MM.1S (cell line): ENCODE measurements around the gene MITF.

ENCODE experiments used
- DNase-seq: peaks from one replicate; pipeline ENCODE4 v3.0.0-alpha.2; 2015
- H2AFZ ChIP-seq: fragments of 300-600 bp; sonication (generic); 2 replicates; pipeline ENCODE4 v1.6.0; 2016; ENCODE audit warnings: antibody characterized with exemption, low read length
- H3F3A ChIP-seq: fragments of 300-600 bp; sonication (generic); 2 replicates; pipeline ENCODE4 v1.6.1; 2016; ENCODE audit warnings: mild to moderate bottlenecking, antibody characterized with exemption, low read length, moderate library complexity, mixed read lengths; ENCODE audit not compliant: insufficient read depth
- H3K27ac ChIP-seq: fragments of 300-600 bp; sonication (generic); 2 replicates; pipeline ENCODE4 v1.5.1; 2016; ENCODE audit warnings: mild to moderate bottlenecking, low read length
- H3K27me3 ChIP-seq: fragments of 300-600 bp; sonication (generic); replicated peaks from 2 replicates; pipeline ENCODE4 v1.6.0; 2016; ENCODE audit warnings: low read length; ENCODE audit not compliant: insufficient read depth
- H3K36me3 ChIP-seq: fragments of 300-600 bp; sonication (generic); replicated peaks from 2 replicates; pipeline ENCODE4 v1.6.1; 2016; ENCODE audit warnings: mild to moderate bottlenecking, low read length, mixed read lengths; ENCODE audit not compliant: insufficient read depth
- H3K4me1 ChIP-seq: fragments of 300-600 bp; sonication (generic); 2 replicates; pipeline ENCODE4 v1.6.1; 2016; ENCODE audit warnings: low read length, mixed read lengths
- H3K4me2 ChIP-seq: fragments of 300-600 bp; sonication (generic); 2 replicates; pipeline ENCODE4 v1.6.0; 2016; ENCODE audit warnings: low read depth, low read length
- H3K4me3 ChIP-seq: fragments of 300-600 bp; sonication (generic); 2 replicates; pipeline ENCODE4 v1.5.1; 2016; ENCODE audit warnings: low read length, mixed read lengths
- H3K79me2 ChIP-seq: fragments of 300-600 bp; sonication (generic); 2 replicates; pipeline ENCODE4 v1.6.1; 2016; ENCODE audit warnings: mixed run types, low read length, mixed read lengths
- H3K9ac ChIP-seq: fragments of 300-600 bp; sonication (generic); 2 replicates; pipeline ENCODE4 v1.6.1; 2016; ENCODE audit warnings: low read length, mixed read lengths
- H3K9me2 ChIP-seq: fragments of 300-600 bp; sonication (generic); replicated peaks from 2 replicates; pipeline ENCODE4 v1.6.1; 2016; ENCODE audit warnings: mild to moderate bottlenecking, low read length, mixed read lengths; ENCODE audit not compliant: insufficient read depth
- H3K9me3 ChIP-seq: fragments of 300-600 bp; sonication (generic); replicated peaks from 2 replicates; pipeline ENCODE4 v1.6.1; 2016; ENCODE audit warnings: mild to moderate bottlenecking, low read length, mixed read lengths; ENCODE audit not compliant: insufficient read depth
- H4K20me1 ChIP-seq: fragments of 300-600 bp; sonication (generic); 2 replicates; pipeline ENCODE4 v1.6.1; 2016; ENCODE audit warnings: mild to moderate bottlenecking, low read length, moderate library complexity, mixed read lengths; ENCODE audit not compliant: insufficient read depth
- EZH2 ChIP-seq: fragments of 300-600 bp; sonication (generic); optimal IDR thresholded peaks from 2 replicates; pipeline ENCODE3; 2017; ENCODE audit warnings: low read depth, mild to moderate bottlenecking, antibody characterized with exemption, low read length, mixed read lengths
- EZH2phosphoT487 ChIP-seq: fragments of 300-600 bp; sonication (generic); IDR thresholded peaks from 2 replicates; pipeline ENCODE4 v1.6.1; 2018; ENCODE audit warnings: antibody characterized with exemption, low read length
- TF ChIP-seq, protein P1 (sequence below): fragments of 300-600 bp; sonication (generic); IDR thresholded peaks from 2 replicates; pipeline ENCODE4 v1.5.1; 2016; ENCODE audit warnings: antibody characterized with exemption, low read length, mixed read lengths

The MITF gene

DNA sequence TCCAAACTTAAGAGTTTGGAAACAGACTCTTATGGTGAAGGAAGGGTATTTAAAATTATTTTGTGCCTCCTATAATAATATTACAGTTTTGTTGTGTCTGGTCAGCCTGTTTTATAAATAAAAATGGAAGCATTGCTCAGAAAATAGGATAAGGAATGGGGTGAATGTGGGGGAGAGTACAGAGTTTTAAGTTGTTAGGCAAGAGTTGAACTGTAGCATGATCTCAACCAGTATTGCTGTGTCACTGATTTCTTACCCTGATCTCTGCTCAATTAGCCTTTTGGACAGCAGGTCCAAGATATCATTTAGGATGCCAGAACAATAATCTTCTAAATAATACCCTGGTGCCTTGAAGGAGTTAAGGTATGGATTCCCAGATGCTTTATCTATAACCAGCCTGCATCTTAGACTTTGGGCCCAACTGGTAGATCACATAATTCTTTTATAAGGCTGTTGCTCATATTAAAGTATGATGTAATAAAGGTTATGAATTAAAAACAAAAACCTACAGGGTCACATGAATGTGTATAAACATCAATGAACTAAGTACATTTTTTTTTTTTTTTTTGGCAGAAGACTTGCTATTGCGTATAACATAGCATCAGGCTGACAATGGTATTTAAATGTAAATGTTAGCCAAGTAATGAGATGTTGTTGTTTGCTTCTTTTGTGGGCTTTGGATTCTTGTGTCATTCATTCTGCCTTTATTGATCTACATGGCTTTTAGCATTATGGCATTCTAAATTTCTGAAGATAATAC is 70.0 kb downstream of the MITF start:
- H3K79me2 ChIP-seq, result no peaks in the 10 kb centered on the region
- no peaks in the 10 kb centered on the region for H3F3A ChIP-seq
- no peaks in the 10 kb centered on the region for H4K20me1 ChIP-seq

DNA sequence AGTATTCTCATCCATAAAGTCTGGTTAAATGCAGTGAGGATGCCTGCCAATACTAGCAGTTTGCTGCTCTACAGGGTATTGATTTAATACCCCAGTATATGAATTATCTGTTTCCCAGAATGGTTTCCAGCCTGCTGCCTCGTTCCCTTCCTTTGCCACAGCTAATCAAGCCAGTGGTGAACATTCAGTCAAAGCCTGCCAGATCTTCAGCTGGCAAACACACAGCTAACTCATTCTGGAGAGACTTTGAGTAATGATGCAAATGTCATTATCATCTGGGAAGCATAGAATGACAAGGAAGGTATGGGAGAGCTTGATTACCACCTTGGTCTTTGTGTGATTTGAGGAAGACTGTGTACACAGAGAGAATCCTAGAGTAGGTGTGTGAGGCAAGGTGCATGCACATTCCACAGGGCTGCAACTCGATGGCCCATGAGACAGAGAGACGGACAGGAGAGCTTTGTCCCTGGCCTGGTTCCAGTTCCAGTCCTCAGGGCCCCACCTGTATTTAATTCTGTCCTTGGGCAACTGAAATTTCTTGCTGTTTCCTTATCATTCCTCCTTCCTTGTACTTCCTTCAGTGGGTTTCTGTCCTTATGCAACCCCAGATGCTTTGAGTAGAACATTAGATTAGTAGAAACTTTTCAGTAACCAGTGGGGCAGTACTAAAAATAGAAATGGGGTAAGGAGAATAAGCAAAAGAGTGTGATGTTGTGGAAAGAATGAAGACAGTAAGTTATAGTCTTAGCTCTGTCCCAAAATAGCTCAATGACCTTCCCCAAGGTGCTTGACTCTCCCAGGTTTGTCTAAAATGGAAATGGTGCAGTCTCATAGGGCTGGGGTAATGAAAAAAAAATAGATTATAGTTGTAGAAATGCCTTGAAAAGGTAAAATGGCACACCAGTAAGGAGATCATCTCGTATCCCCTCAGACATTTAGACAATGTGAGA is 72.5 kb downstream of the MITF start:
- Histone ChIP-seq H3F3A (no peaks in the 10 kb centered on the region), H3K36me3 (no peaks in the 10 kb centered on the region), H3K4me2 (no peak overlapping the region), H3K27me3 (no peaks in the 10 kb centered on the region), H3K4me1 (no peaks in the 10 kb centered on the region), H3K9me3 (no peaks in the 10 kb centered on the region), H3K79me2 (no peaks in the 10 kb centered on the region), H2AFZ (no peak overlapping the region), H3K4me3 (no peak overlapping the region), H3K9me2 (no peaks in the 10 kb centered on the region), H3K27ac (no peak overlapping the region), H3K9ac (no peak overlapping the region), H4K20me1 (no peaks in the 10 kb centered on the region)
- DNase-seq, result no peak
- TF ChIP-seq, protein P1, sequence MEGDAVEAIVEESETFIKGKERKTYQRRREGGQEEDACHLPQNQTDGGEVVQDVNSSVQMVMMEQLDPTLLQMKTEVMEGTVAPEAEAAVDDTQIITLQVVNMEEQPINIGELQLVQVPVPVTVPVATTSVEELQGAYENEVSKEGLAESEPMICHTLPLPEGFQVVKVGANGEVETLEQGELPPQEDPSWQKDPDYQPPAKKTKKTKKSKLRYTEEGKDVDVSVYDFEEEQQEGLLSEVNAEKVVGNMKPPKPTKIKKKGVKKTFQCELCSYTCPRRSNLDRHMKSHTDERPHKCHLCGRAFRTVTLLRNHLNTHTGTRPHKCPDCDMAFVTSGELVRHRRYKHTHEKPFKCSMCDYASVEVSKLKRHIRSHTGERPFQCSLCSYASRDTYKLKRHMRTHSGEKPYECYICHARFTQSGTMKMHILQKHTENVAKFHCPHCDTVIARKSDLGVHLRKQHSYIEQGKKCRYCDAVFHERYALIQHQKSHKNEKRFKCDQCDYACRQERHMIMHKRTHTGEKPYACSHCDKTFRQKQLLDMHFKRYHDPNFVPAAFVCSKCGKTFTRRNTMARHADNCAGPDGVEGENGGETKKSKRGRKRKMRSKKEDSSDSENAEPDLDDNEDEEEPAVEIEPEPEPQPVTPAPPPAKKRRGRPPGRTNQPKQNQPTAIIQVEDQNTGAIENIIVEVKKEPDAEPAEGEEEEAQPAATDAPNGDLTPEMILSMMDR, result no peak
- TF ChIP-seq EZH2 (no peak), EZH2phosphoT487 (no peak)

More for the DNA sequence above, 70.0 kb downstream of the MITF start:
- H3K4me2 ChIP-seq, result no peak overlapping the region
- no peaks in the 10 kb centered on the region for H3K36me3 ChIP-seq
- no peaks in the 10 kb centered on the region for H3K9me3 ChIP-seq
- H3K9ac ChIP-seq, result no peak overlapping the region
- H3K27ac ChIP-seq, result no peak overlapping the region
- no peak overlapping the region for H3K4me3 ChIP-seq
- H3K4me1 ChIP-seq, result no peaks in the 10 kb centered on the region
- no peak for DNase-seq
- H3K9me2 ChIP-seq, result no peaks in the 10 kb centered on the region
- no peak overlapping the region for H2AFZ ChIP-seq
- H3K27me3 ChIP-seq, result no peaks in the 10 kb centered on the region
- TF ChIP-seq, protein P1, result no peak
- TF ChIP-seq EZH2 (no peak), EZH2phosphoT487 (no peak)

DNA sequence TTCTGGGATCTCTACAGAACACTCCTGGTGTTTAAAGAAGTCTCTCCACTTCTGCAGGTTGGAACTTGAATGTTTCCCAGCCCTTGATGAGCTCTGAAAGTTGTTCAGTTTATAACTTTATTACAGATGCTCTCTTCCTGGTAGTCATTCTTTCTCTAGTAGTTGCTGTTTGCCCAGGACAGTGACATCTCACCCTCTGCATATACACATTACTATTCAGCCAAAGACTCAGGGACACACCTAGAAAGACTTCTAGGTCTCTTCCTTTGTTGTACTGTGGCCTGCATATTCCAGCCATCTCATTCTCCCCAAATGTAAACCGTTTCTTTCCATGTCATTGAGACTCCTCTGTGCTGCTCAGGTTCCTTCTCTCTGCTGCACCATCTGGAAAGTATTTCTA is 76.7 kb downstream of the MITF start:
- Histone ChIP-seq H3K9me2 (no peaks in the 10 kb centered on the region), H3K9me3 (no peaks in the 10 kb centered on the region), H3K27me3 (no peaks in the 10 kb centered on the region), H3K4me3 (no peak overlapping the region), H3F3A (no peaks in the 10 kb centered on the region), H3K4me2 (no peak overlapping the region), H3K36me3 (no peaks in the 10 kb centered on the region), H2AFZ (no peak overlapping the region), H4K20me1 (no peaks in the 10 kb centered on the region), H3K4me1 (no peaks in the 10 kb centered on the region), H3K27ac (no peak overlapping the region), H3K79me2 (no peaks in the 10 kb centered on the region), H3K9ac (no peak overlapping the region)
- no peak for DNase-seq
- TF ChIP-seq EZH2phosphoT487, result no peak
- no peak for TF ChIP-seq EZH2
- TF ChIP-seq, protein P1, result no peak
